Upper lobe of left lung (tissue), 6 donors: Measurements from ENCODE around the gene DLK1. TPM values are rescaled to one million over a fixed set of nuclear protein-coding genes. Genes with fewer than 3 reads are reported as not detected.

ENCODE experiments used
- ATAC-seq, 2 donors: fragments of 200-7000 bp; cut with Tn5 transposase; one replicate each; pipeline ENCODE4 v1.9.1; 2022; ENCODE audit warnings: mild to moderate bottlenecking in 2 of 2, moderate library complexity in 2 of 2; ENCODE audit not compliant: low FRiP score in 2 of 2
- DNase-seq, 2 donors: peaks; one replicate each; pipeline ENCODE4 v3.0.0-alpha.2; 2019 to 2020
- H3K27ac ChIP-seq, 4 donors: fragments of 200-600 bp; sonication (generic); one replicate each; pipeline ENCODE4 v1.5.1; 2016 to 2019
- H3K27me3 ChIP-seq, 4 donors: fragments of 200-600 bp; sonication (generic); one replicate each; pipeline ENCODE4 v1.5.1; 2017 to 2019
- H3K36me3 ChIP-seq, 4 donors: fragments of 200-600 bp; sonication (generic); one replicate each; pipeline ENCODE4 v1.5.1; 2016 to 2019
- H3K4me1 ChIP-seq, 4 donors: fragments of 200-600 bp; sonication (generic); one replicate each; pipeline ENCODE4 v1.5.1; 2018 to 2019
- H3K4me3 ChIP-seq, 4 donors: fragments of 200-600 bp; sonication (generic); one replicate each; pipeline ENCODE4 v1.5.1; 2017 to 2019; ENCODE audit warnings: mild to moderate bottlenecking in 2 of 4, moderate library complexity in 1 of 4
- H3K9me3 ChIP-seq, 4 donors: fragments of 200-600 bp; sonication (generic); one replicate each; pipeline ENCODE4 v1.5.1; 2018 to 2019
- EP300 ChIP-seq, 4 donors: sonication (generic); formaldehyde crosslinking; IDR thresholded peaks; one replicate each; pipeline ENCODE4 v1.5.1; 2017; ENCODE audit warnings: antibody characterized with exemption in 4 of 4, control low read depth in 2 of 4
- POLR2A ChIP-seq, 4 donors: fragments of 450-650 bp; IDR thresholded peaks; one replicate each; pipeline ENCODE4 v1.5.1; 2016 to 2017; ENCODE audit warnings: antibody characterized with exemption in 4 of 4, mild to moderate bottlenecking in 2 of 4
- POLR2AphosphoS5 ChIP-seq, 2 donors: sonication (generic); formaldehyde crosslinking; IDR thresholded peaks; one replicate each; pipeline ENCODE4 v1.5.1; 2017; ENCODE audit warnings: antibody characterized with exemption in 2 of 2
- WGBS, 2 donors: methylation state at CpG; one replicate each; pipeline ENCODE4 v1.1.5; 2017 to 2018; 5-methylcytosine and 5-hydroxymethylcytosine counted together
- total RNA-seq, 6 donors: library from RNA; depleted of rRNA in 4 of 6; stranded (reverse); fragments of >200 nt in 4 of 6; gene quantifications; one replicate each; pipeline versions ENCODE4 v1.1.0 to v1.2.1, GENCODE V29; 2016 to 2021
- TF ChIP-seq, protein P1 (sequence below), 6 experiments: fragments of 450-650 bp in 4 of 6; fragments of 200-600 bp in 2 of 6; sonication (generic) in 2 of 6; IDR thresholded peaks; one replicate each; pipeline ENCODE4 v1.5.1; 2016 to 2019; ENCODE audit warnings: antibody characterized with exemption in 6 of 6
- donor health status: DM: no; HTN: no; CAD: no; lungs with moderate emphysema.
- donor health status: DM: no; HTN: yes; CAD: no; lungs with severe emphysema.

DLK1 gene
- total RNA-seq, 6 donors from 2014 or later, result 1.7 to 1.8 TPM; not detected in 4

DNA sequence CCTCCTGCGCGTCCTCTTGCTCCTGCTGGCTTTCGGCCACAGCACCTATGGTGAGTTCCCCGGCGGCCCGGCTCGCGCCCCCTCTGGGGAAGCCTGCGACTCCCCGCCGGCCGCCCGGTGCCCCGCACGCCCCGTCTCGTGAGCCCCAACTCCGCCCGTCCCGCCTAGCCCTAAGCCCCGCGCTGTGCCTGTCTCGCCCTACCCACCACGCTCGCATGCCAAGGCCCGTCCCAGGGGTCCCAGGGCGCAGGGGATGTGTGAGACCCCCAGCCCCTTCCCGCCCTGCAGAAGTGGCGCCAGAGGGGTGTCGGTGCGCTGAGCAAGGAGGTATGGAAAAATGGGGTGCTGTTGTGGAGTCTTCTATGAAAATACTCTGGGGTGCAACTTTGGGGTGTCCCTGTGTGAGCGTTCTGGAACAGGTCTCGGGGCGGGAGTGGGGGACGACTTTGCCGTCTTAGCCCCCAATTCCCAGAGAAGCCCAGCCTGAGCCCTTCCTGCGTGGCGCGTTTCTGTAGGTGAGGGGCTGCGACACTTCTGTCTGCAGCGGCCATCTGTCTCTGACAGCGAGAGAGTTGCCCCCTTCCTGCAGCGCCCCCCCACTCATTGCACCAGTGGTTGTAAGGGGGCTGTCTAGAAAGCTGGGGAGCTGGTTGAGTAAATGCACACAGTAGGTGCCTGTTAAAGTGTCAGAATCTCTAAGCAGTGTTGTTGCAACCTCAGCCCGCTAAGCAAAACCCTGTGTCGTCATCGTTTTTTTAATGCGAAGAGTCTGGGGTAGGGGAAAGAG is 587 bp downstream of the DLK1 start:
- Histone ChIP-seq H3K9me3 (no peaks in the 10 kb centered on the region), H3K27me3 (peaks cover 0 to 24% (median 14%) of the 10 kb centered on the region in 4 donors), H3K36me3 (no peaks in the 10 kb centered on the region), H3K4me1 (peaks cover 0 to 3% (median 0%) of the 10 kb centered on the region in 4 donors), H3K27ac (no peak overlapping the region), H3K4me3 (no peak overlapping the region)
- TF ChIP-seq EP300 (IDR thresholded peaks at IDR 0.05), result no peak
- no peak for TF ChIP-seq POLR2A (IDR thresholded peaks at IDR 0.05)
- no peak for TF ChIP-seq POLR2AphosphoS5 (IDR thresholded peaks at IDR 0.05)
- TF ChIP-seq, protein P1, sequence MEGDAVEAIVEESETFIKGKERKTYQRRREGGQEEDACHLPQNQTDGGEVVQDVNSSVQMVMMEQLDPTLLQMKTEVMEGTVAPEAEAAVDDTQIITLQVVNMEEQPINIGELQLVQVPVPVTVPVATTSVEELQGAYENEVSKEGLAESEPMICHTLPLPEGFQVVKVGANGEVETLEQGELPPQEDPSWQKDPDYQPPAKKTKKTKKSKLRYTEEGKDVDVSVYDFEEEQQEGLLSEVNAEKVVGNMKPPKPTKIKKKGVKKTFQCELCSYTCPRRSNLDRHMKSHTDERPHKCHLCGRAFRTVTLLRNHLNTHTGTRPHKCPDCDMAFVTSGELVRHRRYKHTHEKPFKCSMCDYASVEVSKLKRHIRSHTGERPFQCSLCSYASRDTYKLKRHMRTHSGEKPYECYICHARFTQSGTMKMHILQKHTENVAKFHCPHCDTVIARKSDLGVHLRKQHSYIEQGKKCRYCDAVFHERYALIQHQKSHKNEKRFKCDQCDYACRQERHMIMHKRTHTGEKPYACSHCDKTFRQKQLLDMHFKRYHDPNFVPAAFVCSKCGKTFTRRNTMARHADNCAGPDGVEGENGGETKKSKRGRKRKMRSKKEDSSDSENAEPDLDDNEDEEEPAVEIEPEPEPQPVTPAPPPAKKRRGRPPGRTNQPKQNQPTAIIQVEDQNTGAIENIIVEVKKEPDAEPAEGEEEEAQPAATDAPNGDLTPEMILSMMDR (IDR thresholded peaks at IDR 0.05), result no peak
- DNase-seq (peak in 1 of 2 donors; percentile 81), ATAC-seq (no peak)
- 18 to 19% methylated on average over 13 to 29 of the region's 47 CpGs for WGBS, 2 donors

DNA sequence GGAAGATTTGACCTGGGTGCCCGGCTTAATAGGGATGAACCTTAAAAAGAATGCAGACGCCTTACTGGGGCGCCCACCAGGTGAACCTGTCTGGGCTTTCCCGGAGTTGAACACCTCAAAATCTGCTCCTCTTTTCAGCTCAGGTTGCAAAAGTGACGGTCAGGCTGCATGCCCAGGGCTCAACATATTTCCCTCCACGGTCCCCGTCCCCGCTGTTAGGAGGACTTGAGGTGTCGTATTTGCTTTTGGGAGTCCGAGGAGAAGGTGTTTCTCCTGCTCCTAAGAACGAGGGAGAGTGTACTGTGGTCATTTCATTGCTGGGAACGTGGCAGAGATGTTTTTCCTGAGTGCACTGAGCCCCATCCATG is 1.2 kb downstream of the DLK1 start:
- ATAC-seq (no peak), DNase-seq (no peak)
- Histone ChIP-seq H3K27me3 (peaks cover 0 to 24% (median 14%) of the 10 kb centered on the region in 4 donors), H3K4me3 (no peak overlapping the region), H3K9me3 (no peaks in the 10 kb centered on the region), H3K27ac (no peak overlapping the region), H3K4me1 (peaks cover 0 to 3% (median 0%) of the 10 kb centered on the region in 4 donors), H3K36me3 (no peaks in the 10 kb centered on the region)
- WGBS, 2 donors, result 28 to 34% methylated on average over 12 of the region's 12 CpGs
- no peak for TF ChIP-seq POLR2A (IDR thresholded peaks at IDR 0.05)
- TF ChIP-seq, protein P1 (IDR thresholded peaks at IDR 0.05), result no peak
- TF ChIP-seq POLR2AphosphoS5 (IDR thresholded peaks at IDR 0.05), result no peak
- TF ChIP-seq EP300 (IDR thresholded peaks at IDR 0.05), result no peak

DNA sequence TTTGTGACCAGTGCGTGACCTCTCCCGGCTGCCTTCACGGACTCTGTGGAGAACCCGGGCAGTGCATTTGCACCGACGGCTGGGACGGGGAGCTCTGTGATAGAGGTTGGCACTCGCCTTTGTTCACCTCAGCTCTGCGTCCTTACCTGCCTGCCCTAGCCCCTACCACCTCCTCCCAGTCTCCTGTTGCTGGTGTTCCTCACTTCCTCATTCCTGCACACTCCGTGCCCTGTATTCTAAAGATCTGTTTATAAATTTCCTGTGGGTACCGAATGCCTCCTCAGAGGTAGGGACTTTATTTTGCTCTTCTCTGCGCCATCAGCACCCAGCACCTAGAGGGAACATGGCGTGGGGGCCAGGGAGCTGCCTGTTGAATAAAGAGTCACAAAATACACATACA is 2.3 kb downstream of the DLK1 start:
- Histone ChIP-seq H3K36me3 (no peaks in the 10 kb centered on the region), H3K4me1 (peaks cover 0 to 3% (median 0%) of the 10 kb centered on the region in 4 donors), H3K27ac (no peak overlapping the region), H3K4me3 (no peak overlapping the region), H3K9me3 (no peaks in the 10 kb centered on the region), H3K27me3 (peaks cover 0 to 24% (median 14%) of the 10 kb centered on the region in 4 donors)
- 31 to 35% methylated on average over 13 of the region's 13 CpGs for WGBS, 2 donors
- DNase-seq (no peak), ATAC-seq (no peak)
- TF ChIP-seq, protein P1 (IDR thresholded peaks at IDR 0.05), result no peak
- TF ChIP-seq EP300 (IDR thresholded peaks at IDR 0.05), result no peak
- TF ChIP-seq POLR2A (IDR thresholded peaks at IDR 0.05), result no peak
- no peak for TF ChIP-seq POLR2AphosphoS5 (IDR thresholded peaks at IDR 0.05)

DNA sequence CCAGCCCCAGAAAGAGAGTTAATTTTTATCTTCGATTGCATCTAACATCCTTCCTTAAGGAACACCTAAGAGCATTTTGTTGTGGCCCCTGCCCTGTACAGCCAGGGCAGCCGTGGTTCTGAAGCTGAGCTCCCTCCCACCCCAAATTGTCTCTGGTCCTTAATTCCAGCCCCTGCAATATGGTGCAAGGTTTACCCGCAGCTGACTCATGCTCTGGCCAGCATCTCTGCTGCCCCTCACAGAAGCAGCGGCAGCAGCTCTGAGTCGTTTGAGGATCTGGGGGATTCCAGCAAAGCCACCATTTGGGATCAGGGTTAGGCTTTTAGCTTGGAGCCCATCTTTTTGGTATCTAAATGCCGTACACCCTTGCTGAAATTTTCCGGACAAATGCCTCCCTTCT is 3.3 kb downstream of the DLK1 start:
- TF ChIP-seq, protein P1 (IDR thresholded peaks at IDR 0.05), result no peak
- Histone ChIP-seq H3K9me3 (no peaks in the 10 kb centered on the region), H3K27ac (no peak overlapping the region), H3K36me3 (no peaks in the 10 kb centered on the region), H3K4me1 (peaks cover 0 to 3% (median 0%) of the 10 kb centered on the region in 4 donors), H3K4me3 (no peak overlapping the region), H3K27me3 (peaks cover 0 to 24% (median 14%) of the 10 kb centered on the region in 4 donors)
- no peak for DNase-seq
- WGBS, 2 donors, result 68 to 70% methylated on average over 3 to 7 of the region's 7 CpGs
- ATAC-seq, result no peak

DNA sequence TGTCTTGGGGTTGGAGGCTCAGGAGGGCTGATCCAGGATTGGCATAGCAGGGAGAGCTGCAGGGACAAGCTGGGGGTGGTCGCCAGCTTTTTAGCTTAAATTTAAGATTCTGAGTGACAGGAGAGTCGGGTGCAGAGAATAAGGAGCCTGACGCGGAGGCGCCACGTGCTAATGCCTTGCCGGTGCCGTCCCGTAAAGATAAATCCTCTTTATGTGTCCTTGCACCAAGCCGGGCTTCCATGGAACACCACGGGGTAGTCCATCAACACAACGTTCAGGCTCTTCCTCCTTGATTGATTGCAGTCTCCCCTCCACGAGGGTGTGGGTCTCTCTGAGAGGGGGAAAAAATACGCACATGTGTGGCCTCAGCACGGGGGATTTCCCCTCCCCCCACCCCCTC is 3.9 kb downstream of the DLK1 start:
- TF ChIP-seq EP300 (IDR thresholded peaks at IDR 0.05), result no peak
- TF ChIP-seq POLR2A (IDR thresholded peaks at IDR 0.05), result no peak
- TF ChIP-seq POLR2AphosphoS5 (IDR thresholded peaks at IDR 0.05), result no peak
- TF ChIP-seq, protein P1 (IDR thresholded peaks at IDR 0.05), result no peak
- peaks cover 0 to 24% (median 14%) of the 10 kb centered on the region in 4 donors for H3K27me3 ChIP-seq
- no peaks in the 10 kb centered on the region for H3K36me3 ChIP-seq
- H3K9me3 ChIP-seq, result no peaks in the 10 kb centered on the region
- WGBS, 2 donors, result 42 to 61% methylated on average over 15 of the region's 15 CpGs
- no peak overlapping the region for H3K4me3 ChIP-seq
- peaks cover 0 to 3% (median 0%) of the 10 kb centered on the region in 4 donors for H3K4me1 ChIP-seq
- DNase-seq (no peak), ATAC-seq (no peak)
- H3K27ac ChIP-seq, result no peak overlapping the region
